Mucosa of stomach (tissue), 1 donor: ENCODE data around the gene NSFL1C.

Experiments used
- H3K27me3 ChIP-seq: one replicate; pipeline ENCODE4 v1.7.0; 2013; ENCODE audit warnings: mild to moderate bottlenecking, low read length; ENCODE audit not compliant: control insufficient read depth, insufficient read depth
- H3K36me3 ChIP-seq: one replicate; pipeline ENCODE4 v1.7.0; 2013; ENCODE audit warnings: low read length; ENCODE audit not compliant: control insufficient read depth, insufficient read depth
- H3K4me1 ChIP-seq: one replicate; pipeline ENCODE4 v1.7.0; 2013; ENCODE audit warnings: mild to moderate bottlenecking, low read length; ENCODE audit not compliant: control insufficient read depth, insufficient read depth
- H3K4me3 ChIP-seq: one replicate; pipeline ENCODE4 v1.7.0; 2013; ENCODE audit warnings: low read length
- H3K9ac ChIP-seq: one replicate; pipeline ENCODE4 v1.7.0; 2013; ENCODE audit warnings: mild to moderate bottlenecking, low read length, moderate library complexity
- H3K9me3 ChIP-seq: one replicate; pipeline ENCODE4 v1.7.0; 2013; ENCODE audit warnings: mild to moderate bottlenecking, low read length, moderate library complexity; ENCODE audit not compliant: control insufficient read depth
- donor health status: Pancreatic carcinoma.

The NSFL1C gene

DNA sequence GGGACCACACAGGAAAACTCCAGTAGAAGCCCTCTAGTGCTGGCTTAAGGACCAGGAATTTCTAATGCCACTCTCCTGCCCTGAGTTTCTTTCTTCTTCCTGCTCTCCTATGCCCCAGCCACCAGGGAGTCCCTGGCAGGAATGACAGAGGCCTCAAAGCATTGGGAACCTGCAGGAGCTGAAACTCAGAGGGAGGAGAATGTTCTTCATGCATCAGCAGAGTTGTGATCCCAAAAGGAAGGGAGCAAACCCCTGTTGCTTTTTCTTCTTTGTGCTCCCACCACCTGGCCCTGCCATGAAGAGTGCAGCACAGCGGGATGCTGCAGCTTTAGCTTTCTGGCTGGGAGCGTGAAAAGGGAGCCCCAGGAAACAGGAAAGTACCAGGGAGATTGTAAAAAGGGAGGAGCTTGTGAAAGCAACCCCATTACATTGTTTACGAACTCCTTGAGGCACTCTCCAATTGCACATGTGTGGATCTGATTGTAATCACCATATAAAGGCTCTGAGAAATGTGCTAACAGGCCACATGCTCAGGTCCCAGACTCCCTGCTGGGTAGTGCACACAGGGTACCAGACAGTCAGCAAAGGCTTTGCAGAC lies 39.1 kb downstream of the NSFL1C start:
- Histone ChIP-seq H3K9ac (no peak overlapping the region), H3K36me3 (no peaks in the 10 kb centered on the region), H3K9me3 (no peaks in the 10 kb centered on the region), H3K4me1 (peaks cover 17% of the 10 kb centered on the region), H3K4me3 (no peak overlapping the region), H3K27me3 (no peaks in the 10 kb centered on the region)

DNA sequence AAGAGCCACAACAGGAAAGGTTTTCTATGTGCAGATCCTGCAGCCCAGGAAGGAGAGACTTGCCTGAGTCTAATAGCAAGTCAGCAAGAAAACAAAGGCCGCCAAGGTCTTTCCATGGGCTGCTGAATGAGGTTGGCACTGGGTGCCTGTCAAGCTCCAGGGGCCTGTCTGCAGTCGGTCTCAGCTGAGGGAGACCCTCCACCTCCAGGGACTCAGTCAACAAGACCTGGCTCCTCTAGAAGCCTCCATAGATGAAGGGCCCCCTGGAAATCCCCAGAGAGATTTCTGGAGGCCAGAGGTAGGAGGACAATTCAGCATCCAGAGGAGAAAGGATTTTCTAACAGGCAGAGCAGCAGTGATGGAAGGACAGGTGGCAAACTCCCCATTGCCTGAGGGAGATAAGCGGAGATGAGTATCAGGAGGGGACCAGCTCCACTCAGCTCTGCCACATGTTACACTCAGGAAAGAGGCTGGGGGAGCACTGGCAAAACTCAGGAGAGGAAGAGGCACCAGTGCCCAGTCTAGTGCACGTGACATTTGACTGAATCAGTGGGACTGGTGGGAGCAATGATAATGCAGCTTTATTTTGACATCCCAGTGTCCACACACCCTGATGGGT lies 40.3 kb downstream of the NSFL1C start:
- Histone ChIP-seq H3K9me3 (no peaks in the 10 kb centered on the region), H3K27me3 (no peaks in the 10 kb centered on the region), H3K36me3 (no peaks in the 10 kb centered on the region), H3K9ac (no peak overlapping the region), H3K4me1 (peaks cover 17% of the 10 kb centered on the region), H3K4me3 (no peak overlapping the region)

DNA sequence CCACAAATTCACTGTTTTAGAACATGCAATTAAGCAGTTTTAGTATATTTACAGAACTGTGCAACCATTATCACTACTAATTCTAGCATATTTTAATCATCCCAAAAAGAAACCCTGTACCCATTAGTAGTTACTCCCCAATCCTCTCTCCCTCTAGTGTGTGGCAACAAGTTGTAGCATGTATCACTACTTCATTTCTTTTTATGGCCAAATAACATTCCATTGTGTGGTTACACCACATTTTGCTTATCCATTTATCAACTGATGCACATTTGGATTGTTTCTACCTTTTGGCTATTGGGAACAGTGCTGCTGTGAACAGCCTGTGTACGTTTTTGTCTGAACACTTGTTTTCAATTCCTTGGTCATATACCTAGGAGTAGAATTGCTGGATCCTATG lies 42.3 kb downstream of the NSFL1C start:
- H3K9me3 ChIP-seq, result no peaks in the 10 kb centered on the region
- peaks cover 16% of the 10 kb centered on the region for H3K4me1 ChIP-seq
- H3K27me3 ChIP-seq, result no peaks in the 10 kb centered on the region
- H3K9ac ChIP-seq, result no peak overlapping the region
- no peak overlapping the region for H3K4me3 ChIP-seq
- H3K36me3 ChIP-seq, result no peaks in the 10 kb centered on the region

DNA sequence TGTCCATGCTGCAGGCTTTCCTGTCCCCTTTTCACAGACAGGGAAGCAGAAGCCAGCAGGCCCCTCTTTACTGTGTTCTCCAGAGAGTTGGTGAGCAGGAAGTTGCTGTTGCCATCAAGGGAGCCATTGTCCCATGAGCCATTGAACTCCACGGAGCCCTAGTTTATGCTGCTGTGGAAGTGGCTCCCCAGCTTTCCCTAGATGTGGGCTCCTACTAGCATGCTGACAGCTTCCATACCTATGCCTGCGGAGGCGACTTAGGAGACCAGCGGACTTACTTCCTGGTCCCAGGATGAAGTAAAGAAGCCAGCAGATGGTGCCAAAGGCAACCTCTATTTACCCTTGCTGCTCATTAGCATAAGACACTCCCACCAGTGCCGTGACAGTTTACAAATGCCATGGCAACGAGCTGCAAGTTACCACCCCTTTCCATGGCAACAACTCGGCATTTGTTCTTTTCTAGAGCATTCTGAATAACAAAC lies 43.0 kb downstream of the NSFL1C start:
- no peaks in the 10 kb centered on the region for H3K27me3 ChIP-seq
- H3K9ac ChIP-seq, result no peak overlapping the region
- H3K9me3 ChIP-seq, result no peaks in the 10 kb centered on the region
- no peaks in the 10 kb centered on the region for H3K36me3 ChIP-seq
- no peak overlapping the region for H3K4me3 ChIP-seq
- peaks cover 10% of the 10 kb centered on the region for H3K4me1 ChIP-seq

DNA sequence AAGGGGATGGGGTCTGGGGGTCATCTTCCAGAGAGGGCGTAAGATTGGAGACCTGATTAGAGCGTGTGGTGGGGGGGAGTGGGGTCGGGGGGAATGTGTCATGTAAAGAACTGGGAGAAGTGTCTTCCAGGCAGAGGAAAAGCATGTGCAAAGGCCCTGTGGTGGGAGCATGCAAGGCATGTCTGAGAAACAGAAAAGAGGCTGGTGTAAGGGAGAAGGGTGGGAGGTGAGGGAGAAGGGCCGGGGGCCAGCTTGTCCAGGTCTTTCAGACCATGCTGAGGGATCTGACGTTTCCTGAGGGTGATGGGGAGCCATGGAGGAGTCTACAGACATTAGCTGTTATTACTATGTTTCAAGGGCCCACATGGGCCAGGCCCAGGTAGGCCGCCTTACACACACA lies 43.4 kb downstream of the NSFL1C start:
- H3K9me3 ChIP-seq, result no peaks in the 10 kb centered on the region
- H3K4me3 ChIP-seq, result no peak overlapping the region
- peaks cover 10% of the 10 kb centered on the region for H3K4me1 ChIP-seq
- H3K36me3 ChIP-seq, result no peaks in the 10 kb centered on the region
- no peak overlapping the region for H3K9ac ChIP-seq
- no peaks in the 10 kb centered on the region for H3K27me3 ChIP-seq

DNA sequence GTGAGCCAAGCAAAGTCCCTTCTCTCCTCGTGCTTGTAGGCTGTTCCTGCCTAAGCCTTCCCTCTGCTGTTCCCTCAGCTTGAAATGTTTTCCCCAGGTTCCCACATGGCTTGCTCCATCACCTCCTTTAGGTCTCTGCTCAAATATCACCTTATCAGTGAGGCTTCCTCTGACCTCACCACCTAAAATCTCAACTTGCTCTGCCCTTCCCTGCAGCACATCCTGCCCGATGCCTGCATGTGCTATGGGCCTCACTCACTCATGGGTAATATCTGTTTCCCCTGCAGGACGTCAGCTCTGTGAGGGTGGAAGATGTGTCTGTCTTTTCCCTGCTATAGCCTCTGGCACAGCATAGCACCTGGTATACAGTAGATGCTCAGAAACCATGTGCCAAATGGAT lies 43.9 kb downstream of the NSFL1C start:
- Histone ChIP-seq H3K9me3 (no peaks in the 10 kb centered on the region), H3K36me3 (no peaks in the 10 kb centered on the region), H3K4me1 (peaks cover 10% of the 10 kb centered on the region), H3K9ac (no peak overlapping the region), H3K4me3 (no peak overlapping the region), H3K27me3 (peaks cover 3% of the 10 kb centered on the region)

GRCh38 chr20:1420066-1420465 lies 46.6 kb downstream of the NSFL1C start:
- no peaks in the 10 kb centered on the region for H3K9me3 ChIP-seq
- no peaks in the 10 kb centered on the region for H3K36me3 ChIP-seq
- H3K27me3 ChIP-seq, result peaks cover 8% of the 10 kb centered on the region
- H3K4me1 ChIP-seq, result peaks cover 10% of the 10 kb centered on the region
- no peak overlapping the region for H3K4me3 ChIP-seq
- H3K9ac ChIP-seq, result no peak overlapping the region

- no peaks in the 10 kb centered on the region for H3K36me3 ChIP-seq
- H3K9ac ChIP-seq, result no peak overlapping the region
- H3K27me3 ChIP-seq, result peaks cover 8% of the 10 kb centered on the region
- no peaks in the 10 kb centered on the region for H3K9me3 ChIP-seq
- no peak overlapping the region for H3K4me3 ChIP-seq
- H3K4me1 ChIP-seq, result peaks cover under 1% of the 10 kb centered on the region
Measured at GRCh38 chr20:1418350-1418749, 48.3 kb downstream of the NSFL1C start.

DNA sequence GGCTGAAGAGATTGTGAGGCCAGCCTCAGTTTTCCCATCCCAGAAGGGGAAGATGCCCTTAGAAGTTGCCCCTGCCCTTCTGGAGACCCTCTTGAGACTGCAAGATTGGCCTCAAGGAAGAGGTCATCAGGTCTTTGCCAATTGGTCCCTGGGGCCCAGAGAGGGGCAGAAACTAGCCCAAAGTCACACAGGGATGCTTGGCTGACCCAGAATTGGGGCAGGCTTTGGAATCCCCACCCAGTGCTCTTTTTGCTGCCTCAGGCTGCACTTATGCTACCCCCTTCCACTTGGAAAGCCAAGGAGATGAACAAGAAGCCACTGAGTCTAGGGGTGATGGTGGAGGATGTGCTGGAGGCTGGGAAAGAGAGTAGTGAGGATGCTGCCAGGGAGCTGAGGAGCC lies 48.9 kb downstream of the NSFL1C start:
- H3K27me3 ChIP-seq, result peaks cover 8% of the 10 kb centered on the region
- H3K4me3 ChIP-seq, result no peak overlapping the region
- no peaks in the 10 kb centered on the region for H3K4me1 ChIP-seq
- H3K36me3 ChIP-seq, result no peaks in the 10 kb centered on the region
- H3K9me3 ChIP-seq, result no peaks in the 10 kb centered on the region
- no peak overlapping the region for H3K9ac ChIP-seq

GRCh38 chr20:1417273-1417672 lies 49.4 kb downstream of the NSFL1C start:
- Histone ChIP-seq H3K4me3 (no peak overlapping the region), H3K4me1 (no peaks in the 10 kb centered on the region), H3K9ac (no peak overlapping the region), H3K27me3 (peaks cover 8% of the 10 kb centered on the region), H3K9me3 (no peaks in the 10 kb centered on the region), H3K36me3 (no peaks in the 10 kb centered on the region)

DNA sequence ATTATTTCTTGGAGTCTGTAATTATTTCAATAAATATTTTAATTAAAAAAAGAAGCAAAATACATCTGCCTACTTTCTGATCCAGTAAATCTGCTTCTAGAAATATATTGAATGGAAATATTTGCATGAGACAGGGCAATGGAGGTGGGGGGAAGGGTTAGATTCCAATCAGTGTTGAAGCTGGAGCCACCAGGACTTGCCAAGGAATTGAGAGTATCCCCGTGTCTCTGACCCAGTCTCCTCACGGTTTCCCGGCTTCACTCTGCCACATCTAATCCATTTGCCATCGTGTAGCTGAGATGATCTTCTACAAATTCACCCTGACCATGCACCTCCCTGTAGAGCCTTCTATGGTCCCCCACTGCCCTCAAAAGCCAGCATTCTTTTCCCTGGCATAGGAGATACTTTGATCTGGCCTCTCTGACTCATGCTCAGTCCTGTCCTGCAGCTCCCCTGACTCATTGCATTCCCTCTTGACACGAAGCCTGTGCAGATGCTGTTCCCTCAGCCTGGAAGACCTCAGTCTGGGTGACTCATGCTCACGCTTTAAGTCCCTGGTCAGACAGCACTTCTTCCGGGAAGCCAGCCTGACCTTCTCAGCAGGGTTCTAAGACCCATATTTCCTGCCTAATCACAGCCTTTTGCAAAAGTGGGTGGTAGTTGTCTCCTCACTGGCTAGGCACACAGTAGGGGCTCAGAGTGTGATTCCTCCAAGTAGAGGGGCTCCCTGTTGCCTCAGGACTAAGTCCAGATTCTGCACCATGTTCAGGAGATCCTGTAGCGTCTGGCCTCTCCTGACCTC lies 50.8 kb downstream of the NSFL1C start:
- no peaks in the 10 kb centered on the region for H3K4me1 ChIP-seq
- no peak overlapping the region for H3K9ac ChIP-seq
- H3K27me3 ChIP-seq, result peaks cover 8% of the 10 kb centered on the region
- no peaks in the 10 kb centered on the region for H3K9me3 ChIP-seq
- H3K36me3 ChIP-seq, result no peaks in the 10 kb centered on the region
- no peak overlapping the region for H3K4me3 ChIP-seq

DNA sequence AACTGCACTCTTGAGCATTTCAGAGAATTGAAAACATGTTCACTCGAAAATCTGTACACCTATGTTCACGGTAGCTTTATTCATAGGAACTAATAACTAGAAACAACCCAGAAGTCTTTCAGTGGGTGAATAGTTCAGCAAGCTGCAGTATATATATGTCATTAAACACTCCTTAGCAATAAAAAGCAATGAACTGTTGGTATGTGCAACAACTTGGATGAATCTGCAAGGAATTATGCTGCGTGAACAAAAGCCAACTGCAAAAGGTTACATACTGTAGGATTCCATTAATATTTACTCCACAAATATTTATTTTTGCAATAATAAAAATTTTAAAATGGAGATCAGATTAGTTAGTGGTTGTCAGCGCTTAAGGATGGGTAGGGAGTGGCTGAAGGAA lies 51.7 kb downstream of the NSFL1C start:
- no peaks in the 10 kb centered on the region for H3K36me3 ChIP-seq

More for the DNA sequence above, 51.7 kb downstream of the NSFL1C start:
- no peaks in the 10 kb centered on the region for H3K4me1 ChIP-seq
- no peak overlapping the region for H3K4me3 ChIP-seq
- no peaks in the 10 kb centered on the region for H3K9me3 ChIP-seq
- H3K9ac ChIP-seq, result no peak overlapping the region
- peaks cover 8% of the 10 kb centered on the region for H3K27me3 ChIP-seq
